A673 (cell line): ENCODE measurements around the gene GNG7.
"Not testable (repeated sequence)": the region's sequence is repeated elsewhere in the genome, so short reads cannot be mapped to it uniquely, and the experiment has no call there.

Experiments used
- EZH2 ChIP-seq: fragments of 200-600 bp; sonication (generic); IDR thresholded peaks from 2 replicates; pipeline ENCODE4 v1.6.1; 2017; ENCODE audit warnings: borderline replicate concordance, low read depth, mild to moderate bottlenecking, mixed read lengths, antibody characterized with exemption, low read length; ENCODE audit not compliant: poor library complexity, severe bottlenecking
- TF ChIP-seq, protein P1 (sequence below): fragments of 300-800, 200-600 bp; sonication (generic); conservative IDR thresholded peaks from 2 replicates; pipeline ENCODE4 v1.5.1; 2017; ENCODE audit warnings: low read depth, mild to moderate bottlenecking, antibody characterized with exemption, low read length, moderate library complexity, mixed read lengths

DNA sequence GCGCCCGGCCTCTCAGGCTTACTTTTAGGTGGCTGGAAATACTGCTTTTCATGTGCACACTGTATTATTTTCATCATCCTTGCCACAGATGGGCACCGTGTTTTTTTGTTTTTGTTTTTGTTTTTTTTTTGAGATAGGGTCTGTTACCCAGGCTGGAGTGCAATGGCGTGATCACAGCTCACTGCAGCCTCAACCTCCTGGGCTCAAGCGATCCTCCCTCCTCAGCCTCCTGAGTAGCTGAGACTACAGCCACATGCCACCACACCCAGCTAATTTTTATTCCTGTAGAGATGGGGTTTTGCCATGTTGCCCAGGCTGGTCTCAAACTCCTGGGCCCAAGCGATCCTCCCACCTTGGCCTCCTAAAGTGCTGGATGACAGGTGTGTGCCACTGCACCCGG lies 144.4 kb downstream of the GNG7 start:
- TF ChIP-seq, protein P1, sequence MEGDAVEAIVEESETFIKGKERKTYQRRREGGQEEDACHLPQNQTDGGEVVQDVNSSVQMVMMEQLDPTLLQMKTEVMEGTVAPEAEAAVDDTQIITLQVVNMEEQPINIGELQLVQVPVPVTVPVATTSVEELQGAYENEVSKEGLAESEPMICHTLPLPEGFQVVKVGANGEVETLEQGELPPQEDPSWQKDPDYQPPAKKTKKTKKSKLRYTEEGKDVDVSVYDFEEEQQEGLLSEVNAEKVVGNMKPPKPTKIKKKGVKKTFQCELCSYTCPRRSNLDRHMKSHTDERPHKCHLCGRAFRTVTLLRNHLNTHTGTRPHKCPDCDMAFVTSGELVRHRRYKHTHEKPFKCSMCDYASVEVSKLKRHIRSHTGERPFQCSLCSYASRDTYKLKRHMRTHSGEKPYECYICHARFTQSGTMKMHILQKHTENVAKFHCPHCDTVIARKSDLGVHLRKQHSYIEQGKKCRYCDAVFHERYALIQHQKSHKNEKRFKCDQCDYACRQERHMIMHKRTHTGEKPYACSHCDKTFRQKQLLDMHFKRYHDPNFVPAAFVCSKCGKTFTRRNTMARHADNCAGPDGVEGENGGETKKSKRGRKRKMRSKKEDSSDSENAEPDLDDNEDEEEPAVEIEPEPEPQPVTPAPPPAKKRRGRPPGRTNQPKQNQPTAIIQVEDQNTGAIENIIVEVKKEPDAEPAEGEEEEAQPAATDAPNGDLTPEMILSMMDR = not testable (repeated sequence)
- TF ChIP-seq EZH2 = not testable (repeated sequence)
